ENCODE measurements around the gene MINDY4.

DNA sequence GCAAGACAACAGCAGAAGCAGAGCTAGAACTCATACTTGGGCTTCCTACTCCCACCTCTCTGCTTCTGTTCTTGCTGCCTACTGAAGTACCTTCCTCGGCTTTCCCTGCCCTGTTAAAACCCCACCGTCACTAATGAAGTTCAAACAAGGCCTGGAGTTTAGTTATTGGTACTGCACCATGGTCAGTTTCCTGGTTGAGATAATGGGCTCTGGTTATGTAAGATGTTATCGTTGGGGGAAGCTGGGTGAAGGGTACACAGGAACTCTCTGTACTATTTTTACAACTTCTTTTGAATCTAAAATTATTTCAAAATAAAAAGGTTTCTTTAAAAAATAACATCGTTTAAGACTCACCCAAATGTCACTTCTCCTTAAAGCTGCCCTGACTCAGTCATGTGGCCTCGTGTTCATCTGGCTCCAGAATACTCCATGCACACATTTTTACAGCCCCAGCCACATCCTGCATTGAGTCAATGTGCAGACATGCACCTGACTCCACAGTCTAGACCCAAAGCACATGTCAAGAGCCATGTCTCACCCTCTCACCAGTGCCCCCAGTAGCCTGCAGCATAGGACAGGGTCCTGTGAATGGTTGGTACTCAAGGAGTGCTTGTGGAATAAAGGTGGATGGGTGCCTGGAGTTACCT is 103.6 kb downstream of the MINDY4 start:
- TF ChIP-seq, protein P1, sequence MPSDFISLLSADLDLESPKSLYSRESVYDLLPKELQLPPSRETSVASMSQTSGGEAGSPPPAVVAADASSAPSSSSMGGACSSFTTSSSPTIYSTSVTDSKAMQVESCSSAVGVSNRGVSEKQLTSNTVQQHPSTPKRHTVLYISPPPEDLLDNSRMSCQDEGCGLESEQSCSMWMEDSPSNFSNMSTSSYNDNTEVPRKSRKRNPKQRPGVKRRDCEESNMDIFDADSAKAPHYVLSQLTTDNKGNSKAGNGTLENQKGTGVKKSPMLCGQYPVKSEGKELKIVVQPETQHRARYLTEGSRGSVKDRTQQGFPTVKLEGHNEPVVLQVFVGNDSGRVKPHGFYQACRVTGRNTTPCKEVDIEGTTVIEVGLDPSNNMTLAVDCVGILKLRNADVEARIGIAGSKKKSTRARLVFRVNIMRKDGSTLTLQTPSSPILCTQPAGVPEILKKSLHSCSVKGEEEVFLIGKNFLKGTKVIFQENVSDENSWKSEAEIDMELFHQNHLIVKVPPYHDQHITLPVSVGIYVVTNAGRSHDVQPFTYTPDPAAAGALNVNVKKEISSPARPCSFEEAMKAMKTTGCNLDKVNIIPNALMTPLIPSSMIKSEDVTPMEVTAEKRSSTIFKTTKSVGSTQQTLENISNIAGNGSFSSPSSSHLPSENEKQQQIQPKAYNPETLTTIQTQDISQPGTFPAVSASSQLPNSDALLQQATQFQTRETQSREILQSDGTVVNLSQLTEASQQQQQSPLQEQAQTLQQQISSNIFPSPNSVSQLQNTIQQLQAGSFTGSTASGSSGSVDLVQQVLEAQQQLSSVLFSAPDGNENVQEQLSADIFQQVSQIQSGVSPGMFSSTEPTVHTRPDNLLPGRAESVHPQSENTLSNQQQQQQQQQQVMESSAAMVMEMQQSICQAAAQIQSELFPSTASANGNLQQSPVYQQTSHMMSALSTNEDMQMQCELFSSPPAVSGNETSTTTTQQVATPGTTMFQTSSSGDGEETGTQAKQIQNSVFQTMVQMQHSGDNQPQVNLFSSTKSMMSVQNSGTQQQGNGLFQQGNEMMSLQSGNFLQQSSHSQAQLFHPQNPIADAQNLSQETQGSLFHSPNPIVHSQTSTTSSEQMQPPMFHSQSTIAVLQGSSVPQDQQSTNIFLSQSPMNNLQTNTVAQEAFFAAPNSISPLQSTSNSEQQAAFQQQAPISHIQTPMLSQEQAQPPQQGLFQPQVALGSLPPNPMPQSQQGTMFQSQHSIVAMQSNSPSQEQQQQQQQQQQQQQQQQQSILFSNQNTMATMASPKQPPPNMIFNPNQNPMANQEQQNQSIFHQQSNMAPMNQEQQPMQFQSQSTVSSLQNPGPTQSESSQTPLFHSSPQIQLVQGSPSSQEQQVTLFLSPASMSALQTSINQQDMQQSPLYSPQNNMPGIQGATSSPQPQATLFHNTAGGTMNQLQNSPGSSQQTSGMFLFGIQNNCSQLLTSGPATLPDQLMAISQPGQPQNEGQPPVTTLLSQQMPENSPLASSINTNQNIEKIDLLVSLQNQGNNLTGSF (CRISPR knock-in tag; IDR thresholded peaks at IDR 0.05), result no peak
- no peak for TF ChIP-seq SIN3B (IDR thresholded peaks at IDR 0.05; ENCODE audit: low read length)
- TF ChIP-seq SP1 (IDR thresholded peaks at IDR 0.05), result no peak
- TF ChIP-seq SP1 (CRISPR knock-in tag; IDR thresholded peaks at IDR 0.05), result no peak
- TF ChIP-seq HMG20B (CRISPR knock-in tag; conservative IDR thresholded peaks at IDR 0.05), result no peak
- no peak for TF ChIP-seq KDM5B (CRISPR knock-in tag; IDR thresholded peaks at IDR 0.05; ENCODE audit: borderline replicate concordance)
- TF ChIP-seq DPF2 (CRISPR knock-in tag; IDR thresholded peaks at IDR 0.05; ENCODE audit: borderline replicate concordance, low read depth), result no peak

Data from HepG2 (cell line).